AG04449 (cell line): ENCODE measurements around the gene CDNF.
A peak's percentile ranks its signal among the peaks of the same experiment; 100 is the strongest.

ENCODE experiments used
- CTCF ChIA-PET: fragments of 350-600 bp; formaldehyde crosslinking; extraction: SDS; loops from one replicate; lab custom pipeline; 2021; ENCODE audit warnings: antibody characterized with exemption; lab: Yijun Ruan, JAX
- POLR2A ChIA-PET: fragments of 400-600, 350-600 bp; formaldehyde crosslinking; extraction: SDS; loops from one replicate; lab custom pipeline; 2020; ENCODE audit warnings: antibody characterized with exemption, inconsistent platforms; lab: Yijun Ruan, JAX
- DNase-seq: peaks from one replicate; pipeline ENCODE4 v3.0.0-alpha.2; 2010; ENCODE audit warnings: low read depth, low spot score
- H3K4me3 ChIP-seq: 2 replicates; pipeline ENCODE4 v1.5.1; 2011; ENCODE audit warnings: low read depth, mild to moderate bottlenecking, control low read depth, low read length
- CTCF ChIP-seq: IDR thresholded peaks from one replicate; pipeline ENCODE4 v1.5.1; 2011; ENCODE audit warnings: mild to moderate bottlenecking, moderate library complexity, low read length, control low read depth, inconsistent platforms; ENCODE audit not compliant: insufficient read depth; ENCODE audit errors: missing control alignments

Gene CDNF

GRCh38 chr10:14836208-14836607 lies 1.6 kb downstream of the CDNF start:
- POLR2A ChIA-PET, result no interaction called here
- TF ChIP-seq CTCF, result no peak
- H3K4me3 ChIP-seq, result no peak overlapping the region
- no peak for DNase-seq
- CTCF ChIA-PET, result interaction anchor here (1.0 to 3.5 kb wide), 9 partner anchors 9 to 1053 kb away, joined by 3 to 31 read pairs (median 7); no protein-coding TSS in a partner anchor

- no peak overlapping the region for H3K4me3 ChIP-seq
- no peak for TF ChIP-seq CTCF
- ChIA-PET CTCF (interaction anchor here (0.6 kb wide), 1 partner anchor 10 kb away, joined by 4 read pairs; no protein-coding TSS in a partner anchor), POLR2A (no interaction called here)
- DNase-seq, result no peak
Measured at GRCh38 chr10:14833106-14833505, 4.7 kb downstream of the CDNF start.

- ChIA-PET POLR2A (interaction anchor here (0.6 kb wide), 1 partner anchor 12 kb away, joined by 3 read pairs; the partner anchor contains the start of gene CDNF), CTCF (interaction anchor here (1.7 to 2.0 kb wide), 2 partner anchors 10 to 289 kb away, joined by 6 to 7 read pairs; no protein-coding TSS in a partner anchor)
- no peak overlapping the region for H3K4me3 ChIP-seq
- DNase-seq, result no peak
- no peak for TF ChIP-seq CTCF
Measured at GRCh38 chr10:14826076-14826829, 11.6 kb downstream of the CDNF start.

GRCh38 chr10:14823966-14824365 lies 13.9 kb downstream of the CDNF start:
- ChIA-PET CTCF (interaction anchor here (0.8 to 3.7 kb wide), 18 partner anchors 9 to 629 kb away, joined by 3 to 63 read pairs (median 4); partner anchors contain the start of genes CDNF, HSPA14 and MSANTD7), POLR2A (no interaction called here)
- no peak for TF ChIP-seq CTCF
- no peak overlapping the region for H3K4me3 ChIP-seq
- DNase-seq, result no peak

GRCh38 chr10:14822879-14823755 lies 14.7 kb downstream of the CDNF start:
- DNase-seq, result no peak
- ChIA-PET CTCF (interaction anchor here (0.5 to 3.7 kb wide), 36 partner anchors 8 to 732 kb away, joined by 3 to 63 read pairs (median 4); partner anchors contain the start of genes CDNF, HSPA14 and MSANTD7), POLR2A (no interaction called here)
- TF ChIP-seq CTCF, result peak; percentile 54
- no peak overlapping the region for H3K4me3 ChIP-seq
